ENCODE results near the gene C2CD4C. TPM values are rescaled to one million over a fixed set of nuclear protein-coding genes. Genes with fewer than 3 reads are reported as not detected.

Gene C2CD4C
- polyA plus RNA-seq, 1 experiment, result 0.07 TPM

- TF ChIP-seq CTCF (IDR thresholded peaks at IDR 0.05; ENCODE audit: insufficient read depth, low read depth, low read length), result no peak
- CTCF ChIA-PET, result no interaction called here
- Histone ChIP-seq H3K4me3 (ENCODE audit: low read depth, low read length) (no peak overlapping the region), H3K36me3 (ENCODE audit: control insufficient read depth, insufficient read depth, low read length) (no peaks in the 10 kb centered on the region), H3K27me3 (ENCODE audit: control insufficient read depth, insufficient read depth, low read length) (peaks cover 11% of the 10 kb centered on the region)
- POLR2A ChIA-PET, result no interaction called here
- DNase-seq (ENCODE audit: low read depth), result no peak
These were observed 40.3 kb downstream of the C2CD4C start for GRCh38 chr19:368630-369024.

DNA sequence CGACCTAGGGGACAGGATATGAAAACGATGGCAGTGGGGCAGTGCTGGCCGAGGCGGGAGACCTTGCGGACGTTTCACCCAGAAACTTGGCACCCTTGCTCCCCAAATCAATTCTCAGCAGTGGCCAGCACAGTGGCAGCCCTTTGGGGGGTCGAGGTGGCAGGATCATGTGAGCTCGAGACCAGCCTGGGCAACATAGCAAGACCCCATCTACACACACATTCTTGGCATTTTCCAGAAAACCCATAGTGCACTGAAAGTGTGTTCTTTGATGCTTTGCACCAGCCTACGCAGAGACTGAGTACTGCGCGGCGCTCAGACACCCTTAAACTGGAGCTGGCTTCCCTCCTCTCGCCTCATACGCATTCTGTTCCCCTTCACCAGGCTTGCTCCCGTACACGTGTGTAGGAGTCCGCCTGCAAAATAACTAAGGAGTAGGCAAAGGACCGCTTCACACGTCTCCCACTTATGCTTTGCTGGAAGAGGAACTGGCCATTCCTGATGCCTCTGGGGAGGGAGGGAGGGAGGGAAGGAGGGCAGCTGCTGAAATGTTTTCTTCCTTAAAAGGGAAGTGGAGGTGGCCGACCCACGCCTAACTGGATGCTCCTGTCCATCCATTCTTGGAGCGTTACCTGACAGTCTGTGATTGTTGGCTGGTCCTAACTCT, 40.9 kb downstream of the C2CD4C start:
- no peaks in the 10 kb centered on the region for H3K36me3 ChIP-seq (ENCODE audit: control insufficient read depth, insufficient read depth, low read length)
- DNase-seq (ENCODE audit: low read depth), result no peak
- no peak overlapping the region for H3K4me3 ChIP-seq (ENCODE audit: low read depth, low read length)
- POLR2A ChIA-PET, result no interaction called here
- TF ChIP-seq CTCF (IDR thresholded peaks at IDR 0.05; ENCODE audit: insufficient read depth, low read depth, low read length), result no peak
- CTCF ChIA-PET, result no interaction called here
- peaks cover 11% of the 10 kb centered on the region for H3K27me3 ChIP-seq (ENCODE audit: control insufficient read depth, insufficient read depth, low read length)

DNA sequence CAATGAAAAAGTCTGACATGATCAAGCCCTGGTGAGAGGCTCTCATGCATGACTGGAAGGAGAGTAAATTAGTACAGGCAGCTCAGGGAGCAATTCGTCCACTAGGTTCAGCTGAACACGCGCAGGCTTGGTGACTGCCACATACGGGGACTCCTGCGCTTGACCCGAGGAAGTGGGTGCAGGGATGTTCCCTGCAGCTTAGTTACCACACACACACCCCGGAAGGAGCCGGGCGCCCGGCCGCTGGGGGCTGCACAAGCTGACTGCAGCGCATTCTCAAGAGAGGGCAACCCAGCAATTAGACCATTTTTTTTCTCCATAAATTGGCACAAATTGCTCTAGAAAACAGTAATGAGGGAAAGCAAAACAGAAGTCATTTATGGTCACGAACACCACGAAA, 41.4 kb downstream of the C2CD4C start:
- Histone ChIP-seq H3K36me3 (ENCODE audit: control insufficient read depth, insufficient read depth, low read length) (no peaks in the 10 kb centered on the region), H3K4me3 (ENCODE audit: low read depth, low read length) (no peak overlapping the region), H3K27me3 (ENCODE audit: control insufficient read depth, insufficient read depth, low read length) (peaks cover 11% of the 10 kb centered on the region)
- no peak for DNase-seq (ENCODE audit: low read depth)
- ChIA-PET POLR2A (no interaction called here), CTCF (no interaction called here)
- no peak for TF ChIP-seq CTCF (IDR thresholded peaks at IDR 0.05; ENCODE audit: insufficient read depth, low read depth, low read length)

DNA sequence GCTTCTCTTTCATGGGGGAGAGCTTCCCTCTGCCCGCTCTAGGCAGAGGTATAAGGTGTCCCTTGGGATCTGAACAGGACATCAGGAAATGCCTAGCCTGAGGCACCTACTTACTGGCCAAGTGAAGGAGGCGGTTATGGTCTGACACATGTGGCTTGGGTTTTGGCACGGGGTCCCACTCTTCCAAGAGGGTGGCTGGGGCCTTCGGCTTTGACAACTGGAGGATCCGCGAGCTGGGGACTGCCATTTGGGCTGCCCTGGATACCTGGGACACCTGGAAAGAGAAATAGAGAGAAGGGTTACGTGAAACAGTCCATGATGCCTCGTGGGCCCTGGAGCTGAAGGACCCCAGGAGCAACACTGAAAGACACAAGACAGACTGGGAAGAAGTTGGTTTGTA, 42.0 kb downstream of the C2CD4C start:
- no peak for DNase-seq (ENCODE audit: low read depth)
- no peak for TF ChIP-seq CTCF (IDR thresholded peaks at IDR 0.05; ENCODE audit: insufficient read depth, low read depth, low read length)
- H3K27me3 ChIP-seq (ENCODE audit: control insufficient read depth, insufficient read depth, low read length), result peaks cover 11% of the 10 kb centered on the region
- no peaks in the 10 kb centered on the region for H3K36me3 ChIP-seq (ENCODE audit: control insufficient read depth, insufficient read depth, low read length)
- POLR2A ChIA-PET, result no interaction called here
- H3K4me3 ChIP-seq (ENCODE audit: low read depth, low read length), result no peak overlapping the region
- CTCF ChIA-PET, result interaction anchor here (1.1 kb wide), 1 partner anchor 12 kb away, joined by 4 read pairs; no protein-coding TSS in a partner anchor

DNA sequence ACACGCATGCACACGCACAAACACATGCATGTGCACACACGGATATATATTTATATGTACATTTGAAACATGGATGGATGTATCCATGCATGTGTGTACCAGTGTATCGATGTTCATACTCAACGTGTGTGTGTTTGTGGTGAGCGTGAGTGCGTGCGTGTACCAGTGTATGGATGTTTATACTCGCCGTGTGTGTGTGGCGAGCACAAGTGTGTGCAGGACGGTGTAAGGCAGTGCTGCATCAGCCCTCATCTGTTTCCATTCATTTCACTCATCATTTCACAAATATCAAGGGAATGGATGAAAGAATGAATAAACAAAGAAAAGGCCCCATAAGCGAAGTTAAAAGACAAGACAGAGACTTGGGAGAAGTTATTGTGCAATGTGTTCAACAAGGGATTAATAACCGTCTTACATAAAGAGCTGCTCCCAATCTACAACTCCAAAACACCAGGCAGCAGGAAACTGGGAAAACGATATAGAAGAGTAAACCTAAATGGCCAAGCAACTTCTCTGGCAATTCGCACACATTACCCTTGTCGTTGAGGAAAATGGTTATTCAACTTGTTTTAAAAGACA, 42.7 kb downstream of the C2CD4C start:
- Histone ChIP-seq H3K36me3 (ENCODE audit: control insufficient read depth, insufficient read depth, low read length) (no peaks in the 10 kb centered on the region), H3K4me3 (ENCODE audit: low read depth, low read length) (no peak overlapping the region), H3K27me3 (ENCODE audit: control insufficient read depth, insufficient read depth, low read length) (peaks cover 6% of the 10 kb centered on the region)
- TF ChIP-seq CTCF (IDR thresholded peaks at IDR 0.05; ENCODE audit: insufficient read depth, low read depth, low read length), result no peak
- DNase-seq (ENCODE audit: low read depth), result no peak
- ChIA-PET CTCF (interaction anchor here (1.1 kb wide), 1 partner anchor 12 kb away, joined by 4 read pairs; no protein-coding TSS in a partner anchor), POLR2A (no interaction called here)

All from BJ (cell line).